Superior temporal gyrus (tissue), 1 donor: Measurements from ENCODE around the gene GPX4.

Source experiments
- DNase-seq: peaks from one replicate; pipeline ENCODE4 v3.0.0-alpha.2; 2016; ENCODE audit errors: extremely low spot score

GPX4 gene

GRCh38 chr19:1102407-1103131 is 1.2 kb upstream of the GPX4 start:
- DNase-seq = no peak

- no peak for DNase-seq
These were observed 574 bp upstream of the GPX4 start for GRCh38 chr19:1103132-1103707.

- peak; percentile 61 for DNase-seq
These were observed 665 bp downstream of the GPX4 start for GRCh38 chr19:1104311-1105007.

- DNase-seq = no peak
These were observed 1.4 kb downstream of the GPX4 start for GRCh38 chr19:1105008-1105872.

- DNase-seq = no peak
These were observed 2.4 kb downstream of the GPX4 start for GRCh38 chr19:1105873-1106840.

GRCh38 chr19:1106841-1107660 is 3.3 kb downstream of the GPX4 start:
- no peak for DNase-seq

- DNase-seq = no peak
These were observed 4.0 kb downstream of the GPX4 start for GRCh38 chr19:1107661-1108261.

- DNase-seq = no peak
These were observed 4.7 kb downstream of the GPX4 start for GRCh38 chr19:1108291-1109031.

GRCh38 chr19:1109032-1109551 is 5.3 kb downstream of the GPX4 start:
- DNase-seq = no peak

- DNase-seq = no peak
These were observed 6.2 kb downstream of the GPX4 start for GRCh38 chr19:1109697-1110671.

- no peak for DNase-seq
These were observed 7.2 kb downstream of the GPX4 start for GRCh38 chr19:1110809-1111640.

- DNase-seq = no peak
These were observed 8.0 kb downstream of the GPX4 start for GRCh38 chr19:1111641-1112267.

GRCh38 chr19:1112268-1113029 is 8.7 kb downstream of the GPX4 start:
- no peak for DNase-seq

- peak; percentile 89 for DNase-seq
These were observed 9.5 kb downstream of the GPX4 start for GRCh38 chr19:1113030-1113985.
